NK-92 (cell line): Measurements from ENCODE around the gene SCFD2.
"Not testable (repeated sequence)": the region's sequence is repeated elsewhere in the genome, so short reads cannot be mapped to it uniquely, and the experiment has no call there.

Source experiments
- DNase-seq: peaks from one replicate; lab custom pipeline; 2025; ENCODE audit not compliant: unreplicated experiment; lab: John Stamatoyannopoulos, UW

Gene SCFD2

DNA sequence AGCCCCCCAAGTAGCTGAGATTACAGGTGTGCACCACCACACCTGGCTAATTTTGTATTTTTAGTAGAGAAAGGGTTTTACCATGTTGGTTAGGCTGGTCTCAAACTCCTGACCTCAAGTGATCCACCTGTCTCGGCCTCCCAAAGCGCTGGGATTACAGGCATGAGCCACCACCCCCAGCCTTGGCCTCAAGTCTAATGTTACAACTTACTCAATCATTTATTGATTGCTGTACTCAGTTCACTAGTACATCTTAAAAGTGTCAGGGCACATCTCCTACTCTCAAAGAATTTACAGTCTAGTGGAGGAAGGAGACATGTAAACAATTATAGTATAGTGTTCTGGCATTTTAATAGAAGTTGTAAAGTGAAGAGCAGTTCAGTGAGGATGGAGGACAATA, 19.5 kb downstream of the SCFD2 start:
- DNase-seq: not testable (repeated sequence)

DNA sequence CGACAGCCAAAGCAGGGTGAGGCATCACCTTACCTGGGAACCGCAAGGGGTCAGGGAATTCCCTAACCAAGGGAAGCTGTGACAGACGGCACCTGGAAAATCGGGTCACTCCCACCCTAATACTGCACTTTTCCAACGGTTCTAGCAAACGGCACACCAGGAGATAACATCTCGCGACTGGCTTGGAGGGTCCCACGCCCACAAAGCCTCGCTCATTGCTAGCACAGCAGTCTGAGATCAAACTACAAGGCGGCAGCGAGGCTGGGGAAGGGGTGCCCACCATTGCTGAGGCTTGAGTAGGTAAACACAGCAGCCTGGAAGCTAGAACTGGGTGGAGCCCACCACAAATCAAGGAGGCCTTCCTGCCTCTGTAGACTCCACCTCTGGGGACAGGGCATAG, 25.7 kb downstream of the SCFD2 start:
- not testable (repeated sequence) for DNase-seq

DNA sequence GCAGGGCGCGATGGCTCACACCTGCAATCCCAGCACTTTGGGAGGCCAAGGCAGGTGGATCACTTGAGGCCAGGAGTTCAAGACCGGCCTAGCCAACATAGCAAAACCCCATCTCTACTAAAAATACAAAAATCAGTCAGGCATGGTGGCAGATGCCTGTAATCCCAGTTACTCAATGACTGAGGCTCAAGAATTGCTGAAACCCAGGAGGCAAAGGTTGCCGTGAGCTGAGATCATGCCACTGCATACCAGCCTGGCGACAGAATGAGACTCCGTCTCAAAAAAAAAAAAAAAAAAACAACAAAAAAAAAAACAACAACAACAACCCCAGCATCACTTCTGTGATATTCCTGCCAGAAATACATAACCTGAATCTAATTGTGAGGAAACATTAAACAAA, 30.9 kb downstream of the SCFD2 start:
- DNase-seq: not testable (repeated sequence)

DNA sequence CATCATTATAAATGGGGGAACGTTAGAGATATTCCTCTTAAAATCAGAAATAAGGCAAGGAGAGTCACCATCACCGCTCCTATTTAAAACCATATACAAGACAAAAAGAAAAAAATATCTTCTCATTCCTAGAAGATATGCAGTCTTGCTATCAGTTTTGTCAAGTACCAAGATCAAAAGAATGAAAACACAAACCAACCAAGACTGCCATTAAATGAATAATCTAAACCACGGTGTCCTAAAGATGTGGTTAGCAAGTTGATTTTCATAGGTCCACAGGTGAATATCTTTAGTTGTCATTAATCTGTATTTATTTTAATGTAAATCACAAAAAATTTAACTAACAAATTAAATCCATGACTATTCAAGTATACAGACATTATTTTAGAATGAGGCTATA, 39.3 kb downstream of the SCFD2 start:
- DNase-seq: no peak

DNA sequence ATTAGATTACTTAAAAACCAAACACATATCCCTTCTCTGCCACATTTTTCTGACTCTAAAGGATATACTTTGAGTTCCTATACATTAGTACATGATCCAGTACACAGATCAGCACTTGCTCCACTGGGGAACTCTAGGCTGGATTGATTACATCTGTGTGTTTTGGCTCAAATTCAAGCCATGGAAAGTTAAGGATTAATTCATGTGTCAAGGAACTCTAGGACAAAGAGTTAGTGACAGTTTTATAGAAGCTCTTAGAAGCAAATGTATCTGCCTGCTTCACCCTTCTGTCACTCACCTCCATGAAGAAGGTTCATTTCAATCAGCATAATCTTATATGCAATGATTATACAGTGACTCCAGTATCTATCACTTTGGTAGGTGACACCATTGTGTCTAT, 43.2 kb downstream of the SCFD2 start:
- no peak for DNase-seq

DNA sequence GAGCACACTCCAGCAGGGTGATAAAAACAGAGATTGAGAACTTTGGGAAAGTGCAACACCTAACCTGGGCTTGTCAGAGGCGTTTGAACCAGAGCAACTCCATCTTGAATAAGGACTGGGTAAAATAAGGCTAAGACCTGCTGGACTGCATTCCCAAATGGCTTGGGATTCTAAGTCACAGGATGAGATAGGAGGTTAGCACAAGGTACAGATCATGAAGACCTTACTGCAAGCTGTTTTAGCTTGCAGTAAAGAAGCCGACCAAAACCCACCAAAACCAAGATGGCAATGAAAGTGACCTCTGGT, 43.9 kb downstream of the SCFD2 start:
- DNase-seq: no peak

DNA sequence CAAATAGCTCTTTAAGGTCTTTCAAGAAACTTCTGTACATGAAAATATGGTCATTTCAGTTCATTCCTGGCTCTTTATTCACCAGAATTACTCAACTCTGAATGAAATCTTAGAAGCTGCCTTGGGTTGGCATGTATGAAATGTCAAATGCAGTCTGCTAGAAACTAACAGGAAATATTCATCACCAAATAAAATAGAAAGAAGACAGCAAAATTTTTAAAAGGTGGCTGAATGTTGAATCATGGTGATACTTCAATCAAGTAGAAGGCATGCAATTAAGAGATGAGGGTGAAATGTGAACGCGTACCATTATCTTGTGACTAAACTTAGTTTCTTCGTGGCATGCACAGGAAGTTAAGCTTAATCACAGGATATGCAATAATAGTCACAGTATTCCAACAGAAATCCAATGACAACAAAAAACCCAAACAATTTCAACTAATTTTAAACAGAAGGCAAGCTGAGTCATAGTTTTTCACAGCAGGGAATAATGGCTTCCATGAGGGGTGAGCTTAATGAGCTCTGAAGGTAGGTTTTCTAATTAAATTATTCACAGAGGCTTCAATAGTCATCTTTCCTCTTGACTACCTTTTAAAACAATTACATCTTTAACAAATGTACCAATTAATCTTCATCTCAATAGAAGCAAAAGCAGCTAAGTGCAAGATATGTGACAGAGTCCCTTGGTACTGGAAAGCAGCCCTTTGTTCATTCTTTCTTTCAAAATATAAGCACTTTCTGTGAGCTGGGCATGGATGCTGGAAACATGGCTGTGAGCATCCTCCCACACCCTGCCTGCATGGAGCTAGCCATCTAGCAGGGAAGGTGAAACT, 44.5 kb downstream of the SCFD2 start:
- DNase-seq: no peak

DNA sequence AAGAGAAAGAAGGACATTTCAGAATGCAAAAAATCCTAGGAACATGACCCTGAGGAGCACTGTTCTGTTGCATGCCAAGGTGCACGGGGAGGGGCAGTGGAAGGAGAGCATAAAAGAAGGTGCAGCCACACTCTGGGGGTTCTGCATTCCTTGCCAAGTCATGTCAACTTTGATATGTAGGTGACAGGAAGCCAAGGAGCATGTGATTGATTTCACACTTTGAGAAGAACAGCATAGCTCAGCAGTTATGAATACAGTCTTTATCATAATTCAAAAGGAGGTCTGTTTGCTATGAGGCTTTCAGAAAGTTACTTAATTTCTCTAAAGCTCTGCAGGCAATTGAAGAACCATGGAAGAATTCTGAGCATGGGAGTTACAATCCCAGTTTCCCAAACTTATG, 50.6 kb downstream of the SCFD2 start:
- no peak for DNase-seq

DNA sequence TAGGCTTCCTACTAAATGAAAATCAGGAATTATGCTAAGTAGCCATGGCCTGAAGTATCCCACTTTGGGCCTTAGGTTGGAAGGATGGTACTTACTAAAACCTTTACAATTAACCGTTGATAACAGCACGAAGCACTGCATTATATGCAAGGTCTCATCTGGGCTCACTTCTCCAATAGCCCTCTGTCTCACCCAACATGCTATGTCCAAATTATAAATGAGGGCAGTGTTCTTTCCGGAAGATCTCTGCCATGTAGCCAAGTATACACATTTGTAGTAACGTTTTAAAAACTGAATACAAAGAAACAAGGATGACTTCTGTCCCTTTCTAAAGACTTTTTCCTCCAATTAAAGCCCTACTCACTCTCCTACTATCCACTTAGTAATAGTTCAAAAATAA, 51.6 kb downstream of the SCFD2 start:
- DNase-seq: no peak

DNA sequence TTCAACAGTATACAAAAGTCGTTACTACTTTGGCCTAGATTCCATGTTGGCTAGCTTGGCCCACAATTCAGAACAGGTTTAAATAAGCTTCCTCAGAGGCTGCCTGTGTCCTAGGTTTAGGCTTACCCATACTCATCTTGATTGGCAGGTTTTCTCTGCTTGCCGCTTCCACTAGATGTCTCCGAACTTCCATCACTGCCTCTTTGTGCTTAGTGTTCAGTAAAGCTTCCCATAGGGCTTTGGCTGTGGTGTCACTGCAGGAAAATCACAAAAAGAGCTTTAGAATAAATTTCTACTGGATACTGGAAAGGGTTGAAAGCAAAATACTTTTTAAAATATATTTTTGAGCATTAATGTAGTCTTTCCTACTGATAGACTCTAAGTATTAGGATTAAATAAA, 52.4 kb downstream of the SCFD2 start:
- no peak for DNase-seq

DNA sequence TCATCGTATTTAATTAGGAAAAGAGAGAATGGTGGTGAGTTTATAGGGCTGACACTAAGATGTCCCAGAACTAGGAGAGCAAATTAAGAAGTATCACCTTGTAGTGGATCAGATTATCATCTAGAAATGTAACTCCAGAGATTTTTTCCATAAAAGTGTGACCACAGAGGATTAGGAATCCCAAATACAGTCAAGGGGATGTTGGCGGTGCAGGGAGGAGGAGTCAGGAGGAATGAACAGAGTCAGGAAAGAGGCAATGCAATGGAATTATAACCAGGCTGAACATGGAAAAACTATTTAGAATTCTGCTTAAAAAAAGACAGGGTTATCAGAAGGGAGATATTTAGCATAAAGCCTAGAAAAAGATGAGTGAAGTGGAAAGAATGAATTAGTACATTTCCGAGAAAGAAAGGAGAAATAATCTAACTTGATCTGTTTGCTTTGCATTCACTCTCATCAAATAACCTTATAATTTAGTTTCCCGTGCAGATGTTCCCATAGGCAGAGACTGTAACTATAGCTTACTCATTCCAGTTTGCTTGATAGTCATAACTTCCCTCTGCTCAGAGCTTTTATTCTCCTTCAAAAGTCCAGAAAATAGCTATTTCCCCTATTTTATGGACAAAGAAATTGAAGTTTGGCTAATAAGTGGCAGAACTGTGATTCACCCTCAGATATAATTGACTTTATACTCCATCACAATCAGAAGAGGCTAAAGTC, 56.4 kb downstream of the SCFD2 start:
- no peak for DNase-seq

DNA sequence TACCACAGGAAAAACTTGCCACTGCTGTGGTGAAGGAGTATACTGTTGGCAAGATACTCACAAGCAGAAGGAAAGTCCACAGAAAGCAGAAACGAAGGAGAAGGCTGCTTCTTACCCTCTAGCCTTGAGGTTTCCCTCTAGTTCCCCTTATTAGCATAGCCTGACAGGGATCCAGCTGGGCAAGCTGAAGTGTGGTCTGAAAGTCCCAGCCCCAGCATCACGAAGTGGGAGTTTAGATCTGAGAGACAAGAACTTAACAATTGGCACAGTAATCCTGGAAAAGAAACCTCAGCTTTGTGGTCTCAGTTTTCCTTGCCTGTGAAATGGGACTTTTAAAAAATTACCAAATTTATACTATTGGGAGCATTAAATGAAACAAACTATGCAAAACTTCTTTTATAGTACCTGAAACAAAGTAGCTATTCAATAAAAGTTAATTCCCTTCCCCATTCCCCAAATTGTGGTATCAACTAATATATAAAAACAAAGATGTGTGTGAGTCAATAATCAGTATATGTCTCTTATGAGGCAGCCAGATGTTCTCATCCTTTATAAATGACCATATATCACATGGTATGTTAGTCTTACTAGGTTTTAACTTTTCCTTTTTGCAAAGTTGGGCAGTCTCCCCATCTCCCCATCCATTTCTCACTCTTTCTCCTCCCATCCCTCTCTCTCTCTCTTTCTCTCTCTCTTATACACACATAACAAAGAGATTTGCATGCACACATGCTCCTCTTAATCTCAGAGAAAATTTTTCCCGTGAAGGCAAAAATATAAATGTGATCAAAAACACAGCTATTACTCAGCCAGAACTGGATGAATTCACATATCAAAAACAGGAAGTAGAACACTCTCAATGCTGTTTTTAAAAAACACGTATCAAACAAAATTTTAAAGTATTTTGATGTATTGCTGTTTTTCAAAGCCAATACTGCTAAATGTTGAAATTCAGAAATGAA, 57.8 kb downstream of the SCFD2 start:
- no peak for DNase-seq

DNA sequence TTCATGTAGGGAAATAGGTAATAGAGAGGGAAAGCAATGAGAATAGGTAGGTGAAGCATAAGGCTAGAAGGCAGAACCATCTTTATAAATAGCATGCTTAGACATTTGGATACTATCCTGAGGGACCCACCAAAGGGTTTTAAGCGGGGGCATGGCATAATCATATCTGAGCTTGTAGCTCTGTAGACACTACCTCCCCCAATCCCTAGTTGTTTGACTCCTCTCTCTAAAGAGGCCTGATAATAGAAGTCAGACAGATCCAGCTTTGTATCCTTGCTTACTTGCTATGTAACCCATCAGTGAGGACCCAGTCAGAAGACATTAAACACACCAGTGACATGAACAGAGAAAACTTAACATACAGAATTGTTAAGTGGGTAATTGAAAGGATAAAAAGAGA, 58.7 kb downstream of the SCFD2 start:
- no peak for DNase-seq

DNA sequence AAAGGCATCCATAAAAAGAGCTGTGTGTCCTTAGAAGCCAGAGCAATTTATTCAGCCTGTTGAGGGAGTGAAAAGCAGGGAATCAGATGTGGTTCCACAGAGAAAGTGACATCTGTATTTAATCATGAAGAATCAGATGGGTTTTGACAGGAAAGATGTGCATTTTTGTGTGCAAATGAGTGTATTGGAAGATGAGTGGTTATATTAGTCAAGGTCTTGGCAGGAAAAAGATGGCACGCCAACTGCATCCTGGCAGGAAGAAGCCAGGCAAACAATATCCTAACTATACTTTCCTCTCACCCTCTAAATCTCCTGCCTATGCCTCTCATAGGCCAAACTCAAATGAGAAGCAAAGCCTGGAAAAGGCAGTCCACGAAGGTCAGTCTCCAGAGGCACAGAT, 59.1 kb downstream of the SCFD2 start:
- DNase-seq: no peak

DNA sequence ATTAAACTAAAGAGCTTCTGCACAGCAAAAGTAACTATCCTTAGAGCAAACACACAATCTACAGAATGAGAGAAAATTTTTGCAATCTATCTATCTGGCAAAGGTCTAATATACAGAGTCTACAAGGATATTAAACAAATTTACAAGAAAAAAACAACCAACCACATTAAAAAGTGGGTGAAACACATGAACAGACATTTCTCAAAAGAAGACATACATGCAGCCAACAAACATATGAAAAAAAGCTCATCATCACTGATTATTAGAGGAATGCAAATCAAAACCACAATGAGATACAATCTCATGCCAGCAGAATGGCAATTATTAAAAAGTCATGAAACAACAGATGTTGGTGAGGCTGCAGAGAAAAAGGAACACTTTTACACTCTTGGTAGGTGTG, 73.7 kb downstream of the SCFD2 start:
- DNase-seq: not testable (repeated sequence)

DNA sequence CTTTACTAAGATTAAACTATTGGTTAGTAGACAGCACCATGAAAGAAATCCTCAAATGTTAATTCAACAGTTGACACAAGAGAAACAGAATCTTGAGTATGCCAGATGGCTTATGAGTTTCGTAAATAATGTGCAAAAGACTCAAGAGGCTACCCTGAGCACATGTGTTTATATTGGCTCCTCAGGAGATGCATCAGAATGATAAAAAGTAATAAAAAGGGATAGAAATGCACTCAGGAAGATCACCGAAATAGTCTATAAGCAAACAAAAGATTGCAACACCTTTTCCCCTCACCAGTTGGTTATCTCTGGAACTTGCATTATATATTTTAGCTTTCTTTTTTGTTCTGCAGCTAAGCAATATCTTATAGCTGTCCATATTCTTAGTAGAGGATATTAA, 84.4 kb downstream of the SCFD2 start:
- no peak for DNase-seq

DNA sequence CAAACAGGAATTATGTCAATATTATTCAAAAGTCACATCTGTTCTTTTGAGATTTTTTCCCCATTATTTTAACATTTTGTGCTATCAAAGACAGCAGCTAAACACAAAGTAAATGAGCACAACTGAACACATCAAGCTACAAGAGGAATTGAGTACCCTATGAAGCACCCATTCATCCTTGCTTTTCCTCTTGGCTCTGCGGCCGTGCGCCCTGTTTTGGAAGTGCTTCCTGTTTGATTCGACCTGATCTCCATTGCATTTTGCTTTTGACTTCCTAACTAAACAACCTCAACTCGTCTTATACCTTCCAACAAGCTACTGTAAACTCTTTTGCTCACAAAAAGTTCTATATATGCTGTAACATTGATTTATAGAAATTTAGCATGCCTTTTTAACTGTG, 85.0 kb downstream of the SCFD2 start:
- DNase-seq: no peak

DNA sequence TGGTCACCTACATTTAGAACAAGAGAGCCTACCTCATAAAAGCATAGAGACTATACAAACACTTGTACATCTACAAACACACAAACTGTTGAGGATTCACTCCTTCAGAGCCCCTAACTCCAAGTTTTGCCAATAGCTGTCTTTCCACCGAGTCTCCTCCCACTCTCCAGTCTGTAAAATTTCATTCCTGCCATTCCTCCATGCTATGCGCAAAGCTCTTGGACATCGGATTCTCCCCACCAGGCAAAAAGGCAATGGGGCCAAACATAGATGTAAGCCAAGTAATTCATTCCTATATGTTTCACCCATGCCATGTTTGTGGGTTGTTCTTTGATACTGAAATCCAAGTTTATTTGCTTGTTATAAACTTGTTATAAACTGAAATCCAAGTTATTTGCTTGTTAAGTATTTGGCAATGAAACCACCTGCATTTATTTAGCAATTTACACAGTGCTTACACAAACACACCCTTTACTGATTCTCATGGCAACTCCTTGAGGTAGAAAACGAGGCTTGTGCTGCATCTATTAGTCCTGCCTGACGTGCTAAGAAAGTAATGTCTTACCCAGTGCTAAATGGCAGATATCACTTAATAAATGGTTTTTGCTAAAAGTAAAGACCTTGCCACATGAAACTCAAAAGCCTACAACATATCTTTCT, 91.1 kb downstream of the SCFD2 start:
- no peak for DNase-seq

DNA sequence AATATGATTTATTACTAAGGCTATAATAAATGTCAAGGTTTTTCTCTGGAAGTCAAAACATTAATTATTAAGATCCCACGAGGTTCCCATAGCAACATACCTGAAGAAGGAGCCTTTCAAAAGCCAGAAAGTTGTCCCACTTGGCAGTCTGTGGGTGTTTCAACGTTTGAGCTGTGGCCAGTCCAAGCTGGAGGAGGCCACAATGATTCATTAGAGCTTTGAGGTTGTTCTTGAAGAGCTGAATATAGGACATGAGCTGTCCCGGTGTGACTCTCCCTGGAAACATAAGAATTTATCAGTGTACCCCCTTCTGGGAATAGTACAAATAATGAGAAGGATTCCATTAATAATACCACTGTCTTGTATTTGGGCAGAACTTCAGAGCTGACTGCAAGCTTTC, 92.1 kb downstream of the SCFD2 start:
- no peak for DNase-seq

DNA sequence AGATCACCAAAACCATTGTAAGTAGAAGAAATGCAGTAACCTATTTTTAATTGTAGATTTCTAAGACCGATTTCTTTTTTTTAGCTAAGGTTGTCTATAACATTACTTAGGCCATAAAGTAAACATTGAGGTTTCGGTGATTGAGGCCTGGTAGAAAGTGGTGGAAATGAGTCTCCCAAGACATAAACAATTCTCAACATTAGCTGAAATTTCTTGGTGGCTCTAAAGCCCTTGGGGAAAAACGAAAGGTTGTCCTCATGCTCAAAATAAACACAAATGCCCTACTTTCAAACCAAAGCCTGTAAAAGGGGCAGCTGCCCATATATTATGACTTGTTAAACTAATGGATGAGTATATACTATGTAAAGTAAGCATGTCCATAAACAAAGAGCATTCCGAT, 98.8 kb downstream of the SCFD2 start:
- no peak for DNase-seq

DNA sequence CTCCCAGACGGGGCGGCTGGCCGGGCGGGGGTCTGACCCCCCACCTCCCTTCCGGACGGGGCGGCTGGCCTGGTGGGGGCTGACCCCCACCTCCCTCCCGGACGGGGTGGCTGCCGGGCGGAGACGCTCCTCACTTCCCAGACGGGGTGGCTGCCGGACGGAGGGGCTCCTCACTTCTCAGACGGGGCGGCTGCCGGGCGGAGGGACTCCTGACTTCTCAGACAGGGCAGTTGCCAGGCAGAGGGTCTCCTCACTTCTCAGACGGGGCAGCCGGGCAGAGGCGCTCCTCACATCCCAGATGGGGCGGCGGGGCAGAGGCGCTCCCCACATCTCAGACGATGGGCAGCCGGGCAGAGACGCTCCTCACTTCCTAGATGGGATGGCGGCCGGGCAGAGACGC, 109.9 kb downstream of the SCFD2 start:
- not testable (repeated sequence) for DNase-seq
